VCaP (cell line): ENCODE measurements around the gene SV2C.
"Not testable (repeated sequence)": the region's sequence is repeated elsewhere in the genome, so short reads cannot be mapped to it uniquely, and the experiment has no call there.

Experiments
- H3K27ac ChIP-seq: fragments of 450-650 bp; 2 replicates; pipeline ENCODE4 v1.5.1; 2017
- TF ChIP-seq, protein P1 (sequence below): fragments of 450-650 bp; conservative IDR thresholded peaks from 2 replicates; pipeline ENCODE4 v1.5.1; 2017; ENCODE audit warnings: mild to moderate bottlenecking, moderate library complexity

The SV2C gene

DNA sequence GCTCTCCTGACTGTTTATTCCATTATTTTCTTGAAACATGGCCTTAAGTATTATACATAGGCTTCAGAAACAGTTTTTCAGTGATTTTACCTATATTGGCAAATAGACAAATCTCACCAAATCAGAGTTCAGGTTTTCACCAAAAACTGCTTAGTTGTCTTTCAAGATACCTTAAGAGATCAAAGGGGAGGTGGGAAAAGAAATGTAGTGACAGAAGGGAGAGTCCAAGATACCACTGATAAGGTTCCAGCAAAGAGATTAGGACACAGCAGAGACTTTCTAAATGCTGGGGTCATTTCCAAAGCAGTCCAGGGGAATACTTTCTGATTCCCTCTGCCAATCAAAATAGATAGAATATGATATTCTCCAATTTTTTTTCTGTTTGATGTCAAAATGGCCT is 246.2 kb downstream of the SV2C start:
- TF ChIP-seq, protein P1, sequence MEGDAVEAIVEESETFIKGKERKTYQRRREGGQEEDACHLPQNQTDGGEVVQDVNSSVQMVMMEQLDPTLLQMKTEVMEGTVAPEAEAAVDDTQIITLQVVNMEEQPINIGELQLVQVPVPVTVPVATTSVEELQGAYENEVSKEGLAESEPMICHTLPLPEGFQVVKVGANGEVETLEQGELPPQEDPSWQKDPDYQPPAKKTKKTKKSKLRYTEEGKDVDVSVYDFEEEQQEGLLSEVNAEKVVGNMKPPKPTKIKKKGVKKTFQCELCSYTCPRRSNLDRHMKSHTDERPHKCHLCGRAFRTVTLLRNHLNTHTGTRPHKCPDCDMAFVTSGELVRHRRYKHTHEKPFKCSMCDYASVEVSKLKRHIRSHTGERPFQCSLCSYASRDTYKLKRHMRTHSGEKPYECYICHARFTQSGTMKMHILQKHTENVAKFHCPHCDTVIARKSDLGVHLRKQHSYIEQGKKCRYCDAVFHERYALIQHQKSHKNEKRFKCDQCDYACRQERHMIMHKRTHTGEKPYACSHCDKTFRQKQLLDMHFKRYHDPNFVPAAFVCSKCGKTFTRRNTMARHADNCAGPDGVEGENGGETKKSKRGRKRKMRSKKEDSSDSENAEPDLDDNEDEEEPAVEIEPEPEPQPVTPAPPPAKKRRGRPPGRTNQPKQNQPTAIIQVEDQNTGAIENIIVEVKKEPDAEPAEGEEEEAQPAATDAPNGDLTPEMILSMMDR, result no peak

DNA sequence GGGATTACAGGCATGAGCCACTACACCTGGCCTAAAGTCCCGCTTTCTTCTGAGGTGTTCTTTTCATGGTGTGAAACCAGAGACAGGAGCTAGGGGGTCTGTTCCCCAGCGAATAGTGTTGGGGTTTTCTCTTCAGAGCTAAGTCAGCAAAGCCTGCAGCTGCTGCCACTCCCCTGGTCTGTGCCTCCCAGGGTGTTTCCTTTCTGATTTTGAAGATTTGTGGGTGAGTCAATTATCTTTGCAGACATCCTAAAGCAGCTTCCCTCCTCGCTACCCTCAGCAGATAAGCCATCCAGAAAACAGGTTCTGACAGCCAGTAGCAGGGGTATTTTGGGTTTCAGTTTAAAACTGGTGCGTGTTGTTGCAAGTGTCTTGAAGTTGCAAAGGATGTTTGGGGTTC is 247.9 kb downstream of the SV2C start:
- TF ChIP-seq, protein P1, result no peak

More for the DNA sequence above, 246.2 kb downstream of the SV2C start:
- H3K27ac ChIP-seq, result no peak overlapping the region

DNA sequence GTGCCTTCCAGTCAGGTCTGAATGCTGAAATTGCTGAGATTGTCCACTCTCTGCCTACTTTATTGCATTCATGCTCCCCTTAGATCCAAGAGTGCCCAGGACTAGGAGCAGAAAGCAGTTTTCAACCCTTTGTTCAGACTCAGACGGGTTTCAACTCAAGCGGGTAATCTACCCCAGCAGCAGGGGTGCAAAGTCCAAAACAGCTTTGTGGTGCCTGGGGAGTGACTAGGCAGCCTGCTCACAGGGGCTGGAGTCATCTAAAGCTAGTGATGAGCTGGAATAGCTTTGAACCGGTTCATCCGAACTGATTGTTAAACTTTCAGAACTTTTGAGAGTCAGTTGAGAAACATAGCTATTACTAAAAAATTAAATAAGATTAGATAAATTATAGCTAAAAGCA is 248.9 kb downstream of the SV2C start:
- no peak overlapping the region for H3K27ac ChIP-seq
- TF ChIP-seq, protein P1, result no peak

More for the DNA sequence above, 247.9 kb downstream of the SV2C start:
- H3K27ac ChIP-seq, result no peak overlapping the region

DNA sequence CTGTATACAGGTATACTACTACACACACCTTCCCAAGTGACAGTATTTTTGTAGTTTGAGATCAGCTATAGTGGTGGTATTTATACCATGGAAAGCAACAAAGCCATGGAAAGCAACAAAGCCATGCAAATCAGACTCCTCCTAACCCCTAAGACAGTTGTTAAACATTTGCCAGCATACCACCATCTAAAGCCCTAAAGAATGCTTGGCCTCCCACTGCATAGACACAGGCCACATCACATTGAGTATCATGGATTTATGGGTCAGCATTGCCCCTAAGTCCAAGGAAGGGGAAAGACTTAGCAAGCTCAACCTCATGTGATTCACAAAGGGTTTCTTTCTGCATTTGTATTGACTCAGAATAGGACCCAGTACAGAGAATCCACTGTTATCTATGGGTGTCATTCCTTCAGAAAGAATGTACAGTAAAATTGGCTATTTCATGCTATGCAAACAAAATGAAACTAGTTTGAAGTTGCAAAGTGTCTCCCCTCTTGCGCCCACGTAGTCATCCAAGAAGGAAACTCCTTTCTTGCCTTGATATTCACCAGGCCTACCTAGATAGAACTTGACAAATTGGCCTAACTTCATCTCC is 249.5 kb downstream of the SV2C start:
- TF ChIP-seq, protein P1, result no peak
- H3K27ac ChIP-seq, result peak overlapping the region; percentile 58

DNA sequence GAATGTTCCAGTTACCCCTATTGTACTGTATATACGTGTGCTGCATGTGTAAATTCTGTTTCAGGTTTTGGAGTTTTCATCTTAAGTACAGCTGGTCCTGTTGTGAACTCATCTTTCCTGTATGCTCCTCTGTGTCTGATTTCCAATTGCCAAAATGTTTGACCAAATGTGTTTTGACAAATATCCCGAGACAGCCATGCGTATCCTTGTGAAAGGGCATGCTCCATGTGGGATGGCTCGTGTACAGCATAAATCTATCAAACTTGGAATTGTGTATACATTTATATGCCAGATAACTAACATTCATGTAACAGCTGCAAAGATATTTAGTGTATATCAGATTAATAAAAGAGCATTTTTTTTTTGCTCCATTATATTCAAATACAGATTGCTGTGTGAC is 250.4 kb downstream of the SV2C start:
- H3K27ac ChIP-seq, result peak overlapping the region; percentile 58
- TF ChIP-seq, protein P1, result no peak

DNA sequence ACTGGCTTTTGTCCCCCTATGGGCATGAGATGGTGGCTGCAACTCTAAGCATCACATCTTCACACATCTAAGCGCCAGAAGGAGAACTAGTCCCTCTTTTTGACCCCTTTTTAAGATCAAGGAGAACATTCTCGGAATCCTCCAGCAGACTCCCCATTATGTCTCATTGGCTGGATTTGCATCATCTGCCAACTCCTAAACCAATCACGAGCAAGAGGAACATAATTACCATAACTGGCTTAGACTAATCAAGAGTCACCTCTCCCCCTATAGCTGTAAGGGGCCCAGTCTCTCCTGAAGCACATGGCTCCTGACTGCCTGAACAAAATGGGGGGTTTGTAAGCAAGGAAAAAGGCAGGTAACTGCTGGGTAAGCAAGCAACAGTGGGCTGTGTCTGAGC is 251.4 kb downstream of the SV2C start:
- TF ChIP-seq, protein P1, result no peak
- H3K27ac ChIP-seq, result peak overlapping the region; percentile 58

DNA sequence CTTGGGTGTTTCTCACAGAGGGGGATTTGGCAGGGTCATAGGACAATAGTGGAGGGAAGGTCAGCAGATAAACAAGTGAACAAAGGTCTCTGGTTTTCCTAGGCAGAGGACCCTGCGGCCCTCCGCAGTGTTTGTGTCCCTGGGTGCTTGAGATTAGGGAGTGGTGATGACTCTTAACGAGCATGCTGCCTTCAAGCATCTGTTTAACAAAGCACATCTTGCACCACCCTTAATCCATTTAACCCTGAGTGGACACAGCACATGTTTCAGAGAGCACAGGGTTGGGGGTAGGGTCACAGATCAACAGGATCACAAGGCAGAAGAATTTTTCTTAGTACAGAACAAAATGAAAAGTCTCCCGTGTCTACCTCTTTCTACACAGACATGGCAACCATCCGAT is 252.3 kb downstream of the SV2C start:
- H3K27ac ChIP-seq, result not testable (repeated sequence)

DNA sequence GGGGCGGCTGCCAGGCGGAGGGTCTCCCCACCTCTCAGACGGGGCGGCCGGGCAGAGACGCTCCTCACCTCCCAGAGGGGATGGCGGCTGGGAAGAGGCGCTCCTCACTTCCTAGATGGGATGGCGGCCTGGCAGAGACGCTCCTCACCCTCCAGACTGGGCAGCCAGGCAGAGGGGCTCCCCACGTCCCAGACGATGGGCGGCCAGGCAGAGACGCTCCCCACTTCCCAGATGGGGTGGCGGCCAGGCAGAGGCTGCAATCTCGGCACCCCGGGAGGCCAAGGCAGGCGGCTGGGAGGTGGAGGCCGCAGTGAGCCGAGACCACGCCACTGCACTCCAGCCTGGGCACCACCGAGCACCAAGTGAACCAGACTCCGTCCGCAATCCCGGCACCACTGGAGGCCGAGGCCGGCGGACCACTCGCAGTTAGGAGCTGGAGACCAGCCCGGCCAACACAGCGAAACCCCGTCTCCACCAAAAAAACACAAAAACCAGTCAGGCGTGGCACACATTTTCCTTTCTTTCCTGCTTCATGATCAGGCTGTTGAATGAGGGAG is 253.1 kb downstream of the SV2C start:
- H3K27ac ChIP-seq, result not testable (repeated sequence)
